22Rv1 (cell line): Measurements from ENCODE around the gene ERVK3-1.
A peak's percentile ranks its signal among the peaks of the same experiment; 100 is the strongest.

Experiments used
- H3K27ac ChIP-seq: fragments of 450-650 bp; 2 replicates; pipeline ENCODE4 v1.5.1; 2017
- CTCF ChIP-seq: fragments of 450-650 bp; IDR thresholded peaks from 2 replicates; pipeline ENCODE4 v1.5.1; 2017; ENCODE audit warnings: mild to moderate bottlenecking
- ZFX ChIP-seq: fragments of 450-650 bp; IDR thresholded peaks from 2 replicates; pipeline ENCODE4 v1.6.1; 2017; ENCODE audit warnings: antibody characterized with exemption, borderline replicate concordance

Gene ERVK3-1

GRCh38 chr19:58332697-58333096, 27.5 kb downstream of the ERVK3-1 start:
- TF ChIP-seq ZFX (no peak), CTCF (no peak)
- H3K27ac ChIP-seq = no peak overlapping the region

- no peak for TF ChIP-seq ZFX
- TF ChIP-seq CTCF = no peak
- no peak overlapping the region for H3K27ac ChIP-seq
These were observed 29.6 kb downstream of the ERVK3-1 start for GRCh38 chr19:58334691-58335249.

GRCh38 chr19:58335630-58336029, 30.5 kb downstream of the ERVK3-1 start:
- TF ChIP-seq ZFX (no peak), CTCF (no peak)

GRCh38 chr19:58336216-58336615, 31.0 kb downstream of the ERVK3-1 start:
- TF ChIP-seq CTCF (no peak), ZFX (no peak)

More at GRCh38 chr19:58335630-58336029, 30.5 kb downstream of the ERVK3-1 start:
- H3K27ac ChIP-seq = no peak overlapping the region

GRCh38 chr19:58336820-58337219, 31.6 kb downstream of the ERVK3-1 start:
- TF ChIP-seq CTCF (no peak), ZFX (no peak)
- no peak overlapping the region for H3K27ac ChIP-seq

More at GRCh38 chr19:58336216-58336615, 31.0 kb downstream of the ERVK3-1 start:
- H3K27ac ChIP-seq = no peak overlapping the region

- no peak overlapping the region for H3K27ac ChIP-seq
- TF ChIP-seq ZFX = no peak
- no peak for TF ChIP-seq CTCF
These were observed 33.2 kb downstream of the ERVK3-1 start for GRCh38 chr19:58338336-58338735.

- H3K27ac ChIP-seq = no peak overlapping the region
- TF ChIP-seq ZFX = no peak
- peak; percentile 16; the same call in 1 of the 2 replicates for TF ChIP-seq CTCF
These were observed 33.8 kb downstream of the ERVK3-1 start for GRCh38 chr19:58338825-58339558.
